OCI-LY3 (cell line): ENCODE results near the gene PLIN5.

Experiments
- H2AFZ ChIP-seq: fragments of 200-600, 300-600 bp; shearing (Covaris generic); 2 replicates; pipeline ENCODE4 v1.6.0; 2014; ENCODE audit warnings: antibody characterized with exemption, low read depth, low read length
- H3K27ac ChIP-seq: fragments of 200-600, 300-600 bp; sonication (generic); 2 replicates; pipeline ENCODE4 v1.5.1; 2014; ENCODE audit warnings: mild to moderate bottlenecking, low read length, moderate library complexity, mixed read lengths
- H3K27me3 ChIP-seq: fragments of 200-600, 300-600 bp; sonication (generic); 2 replicates; pipeline ENCODE4 v1.6.1; 2014; ENCODE audit warnings: low read depth, low read length, mixed read lengths
- H3K36me3 ChIP-seq: fragments of 200-600, 300-600 bp; sonication (generic); replicated peaks from 2 replicates; pipeline ENCODE3; 2014; ENCODE audit warnings: low read depth, low read length, mixed read lengths
- H3K4me1 ChIP-seq: fragments of 300-600, 200-600 bp; sonication (generic); 2 replicates; pipeline ENCODE4 v1.6.1; 2014; ENCODE audit warnings: low read length, mixed read lengths
- H3K4me2 ChIP-seq: fragments of 200-600, 300-600 bp; sonication (generic); 2 replicates; pipeline ENCODE4 v1.6.1; 2014; ENCODE audit warnings: low read length, mixed read lengths
- H3K4me3 ChIP-seq: fragments of 300-600, 200-600 bp; sonication (generic); 2 replicates; pipeline ENCODE4 v1.5.1; 2014; ENCODE audit warnings: antibody characterized with exemption, mild to moderate bottlenecking, low read length, moderate library complexity
- H3K79me2 ChIP-seq: fragments of 300-600, 200-600 bp; shearing (Covaris generic); 2 replicates; pipeline ENCODE4 v1.6.1; 2014; ENCODE audit warnings: mild to moderate bottlenecking, low read length, mixed read lengths
- H3K9ac ChIP-seq: fragments of 300-600, 200-600 bp; shearing (Covaris generic); 2 replicates; pipeline ENCODE4 v1.6.0; 2014; ENCODE audit warnings: mild to moderate bottlenecking, low read length, moderate library complexity
- H3K9me3 ChIP-seq: fragments of 200-600, 300-600 bp; shearing (Covaris generic); 2 replicates; pipeline ENCODE4 v1.6.1; 2014; ENCODE audit warnings: low read length, mixed read lengths; ENCODE audit not compliant: insufficient read depth
- H4K20me1 ChIP-seq: fragments of 200-600, 300-600 bp; sonication (generic); 2 replicates; pipeline ENCODE4 v1.6.1; 2016; ENCODE audit warnings: low read length, mixed read lengths; ENCODE audit not compliant: insufficient read depth
- CTCF ChIP-seq: fragments of 200-600, 300-600 bp; sonication (generic); IDR thresholded peaks from 2 replicates; pipeline ENCODE4 v1.5.1; 2014; ENCODE audit warnings: antibody characterized with exemption, low read length, low read depth
- EZH2phosphoT487 ChIP-seq: fragments of 200-600 bp; shearing (Covaris generic); IDR thresholded peaks from 2 replicates; pipeline ENCODE4 v1.6.1; 2018; ENCODE audit warnings: antibody characterized with exemption, mixed run types, low read depth

The PLIN5 gene

GRCh38 chr19:4550018-4550417, 15.0 kb upstream of the PLIN5 start:
- H3K4me2 ChIP-seq: no peak overlapping the region

GRCh38 chr19:4548238-4548584, 13.2 kb upstream of the PLIN5 start:
- no peaks in the 10 kb centered on the region for H3K9me3 ChIP-seq
- H3K4me3 ChIP-seq: no peak overlapping the region
- H3K4me1 ChIP-seq: peaks cover 2% of the 10 kb centered on the region; the same call in 1 of the 2 replicates
- peaks cover 22% of the 10 kb centered on the region for H3K36me3 ChIP-seq
- no peak overlapping the region for H3K27ac ChIP-seq
- H4K20me1 ChIP-seq: no peaks in the 10 kb centered on the region; the same call in 1 of the 2 replicates
- H3K4me2 ChIP-seq: no peak overlapping the region
- H3K27me3 ChIP-seq: no peaks in the 10 kb centered on the region
- no peak overlapping the region for H2AFZ ChIP-seq
- H3K79me2 ChIP-seq: no peaks in the 10 kb centered on the region
- no peak overlapping the region for H3K9ac ChIP-seq
- no peak for TF ChIP-seq CTCF
- TF ChIP-seq EZH2phosphoT487: no peak

More at GRCh38 chr19:4550018-4550417, 15.0 kb upstream of the PLIN5 start:
- no peak overlapping the region for H2AFZ ChIP-seq
- peaks cover 37% of the 10 kb centered on the region for H3K36me3 ChIP-seq
- H3K79me2 ChIP-seq: no peaks in the 10 kb centered on the region
- H3K4me1 ChIP-seq: no peaks in the 10 kb centered on the region
- no peaks in the 10 kb centered on the region; the same call in 1 of the 2 replicates for H4K20me1 ChIP-seq
- H3K9ac ChIP-seq: no peak overlapping the region
- H3K27me3 ChIP-seq: no peaks in the 10 kb centered on the region
- no peak overlapping the region for H3K27ac ChIP-seq
- H3K9me3 ChIP-seq: no peaks in the 10 kb centered on the region
- TF ChIP-seq CTCF (no peak), EZH2phosphoT487 (no peak)
- no peak overlapping the region for H3K4me3 ChIP-seq

- Histone ChIP-seq H2AFZ (no peak overlapping the region), H3K27ac (no peak overlapping the region), H3K79me2 (no peaks in the 10 kb centered on the region), H3K36me3 (peaks cover 15% of the 10 kb centered on the region), H3K4me3 (no peak overlapping the region), H3K27me3 (no peaks in the 10 kb centered on the region), H3K9me3 (no peaks in the 10 kb centered on the region), H3K4me1 (peaks cover 8% of the 10 kb centered on the region; the same call in 1 of the 2 replicates), H4K20me1 (no peaks in the 10 kb centered on the region; the same call in 1 of the 2 replicates), H3K4me2 (no peak overlapping the region), H3K9ac (no peak overlapping the region)
- TF ChIP-seq CTCF: peak; percentile 57
- TF ChIP-seq EZH2phosphoT487: no peak
Measured at GRCh38 chr19:4547303-4548237, 12.5 kb upstream of the PLIN5 start.

GRCh38 chr19:4543842-4544647, 9.0 kb upstream of the PLIN5 start:
- no peak overlapping the region for H2AFZ ChIP-seq
- H3K27ac ChIP-seq: no peak overlapping the region
- no peak overlapping the region for H3K4me2 ChIP-seq
- H3K4me3 ChIP-seq: no peak overlapping the region
- H3K4me1 ChIP-seq: peaks cover 26% of the 10 kb centered on the region
- peaks cover 5% of the 10 kb centered on the region for H3K36me3 ChIP-seq
- no peak for TF ChIP-seq CTCF
- no peaks in the 10 kb centered on the region for H3K9me3 ChIP-seq
- H3K9ac ChIP-seq: no peak overlapping the region
- H3K79me2 ChIP-seq: no peaks in the 10 kb centered on the region
- H3K27me3 ChIP-seq: no peaks in the 10 kb centered on the region
- no peaks in the 10 kb centered on the region for H4K20me1 ChIP-seq
